NCI-H1092 treated with DMSO at 0.1 percent for 48 hours (cell line): Measurements from ENCODE around the gene PCDHGA12.
A peak's percentile ranks its signal among the peaks of the same experiment; 100 is the strongest.

Experiments
- DNase-seq: peaks from one replicate; lab custom pipeline; 2025; lab: John Stamatoyannopoulos, UW

Gene PCDHGA12

DNA sequence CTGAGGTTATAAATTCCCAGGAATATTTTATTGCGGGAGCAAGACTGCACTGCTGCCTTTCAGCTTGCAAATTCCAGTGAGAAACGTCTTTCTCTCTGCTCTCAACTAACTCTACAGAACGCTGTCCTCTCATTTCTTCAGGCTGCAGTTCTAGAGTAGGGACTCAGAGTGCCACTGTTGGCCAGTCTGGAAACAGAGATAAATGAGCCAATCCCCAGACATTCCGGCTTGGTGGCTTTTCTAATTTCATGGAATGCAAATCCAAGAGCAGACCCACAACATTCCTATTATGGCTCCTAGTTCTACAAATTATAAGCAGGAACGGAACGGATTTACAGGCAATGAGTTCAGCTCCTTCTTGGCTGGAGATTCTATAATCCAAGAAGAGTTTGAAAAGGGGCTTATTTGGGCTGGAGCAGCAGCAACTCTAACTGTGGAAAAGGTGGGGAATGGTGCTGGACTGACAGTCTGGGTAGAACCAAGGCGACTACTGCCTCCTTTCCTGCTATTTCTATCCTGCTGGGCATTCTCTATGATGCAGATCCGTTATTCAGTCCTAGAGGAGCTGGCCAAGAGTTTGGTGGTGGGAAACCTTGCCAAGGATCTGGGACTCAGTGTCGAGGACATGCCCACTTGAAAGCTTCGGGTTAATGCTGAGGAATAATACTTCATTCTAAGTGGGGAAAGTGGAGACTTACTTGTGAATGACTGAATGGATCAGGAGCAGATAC is 9.3 kb downstream of the PCDHGA12 start:
- no peak for DNase-seq

GRCh38 chr5:141440341-141440740 is 10.0 kb downstream of the PCDHGA12 start:
- no peak for DNase-seq

- no peak for DNase-seq
Measured at GRCh38 chr5:141441571-141442170, 11.4 kb downstream of the PCDHGA12 start.

DNA sequence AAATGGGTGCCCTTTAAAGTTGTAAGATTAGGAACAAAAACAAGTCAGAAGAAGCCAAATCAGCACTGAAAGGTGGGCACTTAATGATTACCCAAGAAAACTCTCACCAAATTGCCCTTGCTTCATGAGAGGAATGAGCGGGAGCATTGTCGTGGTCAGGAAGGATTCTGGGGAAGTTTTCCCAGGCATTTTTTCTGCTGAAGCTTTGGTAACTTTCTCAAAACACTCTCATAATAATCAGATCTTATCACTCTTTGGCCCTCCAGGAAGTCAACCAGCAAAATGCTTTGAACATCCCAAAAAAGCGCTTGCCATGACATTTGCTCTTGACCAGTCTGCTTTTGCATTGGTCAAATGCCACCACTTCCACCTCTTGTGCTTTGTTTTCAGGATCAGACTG is 35.0 kb downstream of the PCDHGA12 start:
- no peak for DNase-seq

GRCh38 chr5:141475625-141476131 is 45.4 kb downstream of the PCDHGA12 start, which contains the start of gene PCDHGC3:
Gene PCDHGC3 (plus strand): TSS chr5:141475966. CDS start chr5:141476117, 151 bp downstream.
- peak; percentile 65 for DNase-seq

DNA sequence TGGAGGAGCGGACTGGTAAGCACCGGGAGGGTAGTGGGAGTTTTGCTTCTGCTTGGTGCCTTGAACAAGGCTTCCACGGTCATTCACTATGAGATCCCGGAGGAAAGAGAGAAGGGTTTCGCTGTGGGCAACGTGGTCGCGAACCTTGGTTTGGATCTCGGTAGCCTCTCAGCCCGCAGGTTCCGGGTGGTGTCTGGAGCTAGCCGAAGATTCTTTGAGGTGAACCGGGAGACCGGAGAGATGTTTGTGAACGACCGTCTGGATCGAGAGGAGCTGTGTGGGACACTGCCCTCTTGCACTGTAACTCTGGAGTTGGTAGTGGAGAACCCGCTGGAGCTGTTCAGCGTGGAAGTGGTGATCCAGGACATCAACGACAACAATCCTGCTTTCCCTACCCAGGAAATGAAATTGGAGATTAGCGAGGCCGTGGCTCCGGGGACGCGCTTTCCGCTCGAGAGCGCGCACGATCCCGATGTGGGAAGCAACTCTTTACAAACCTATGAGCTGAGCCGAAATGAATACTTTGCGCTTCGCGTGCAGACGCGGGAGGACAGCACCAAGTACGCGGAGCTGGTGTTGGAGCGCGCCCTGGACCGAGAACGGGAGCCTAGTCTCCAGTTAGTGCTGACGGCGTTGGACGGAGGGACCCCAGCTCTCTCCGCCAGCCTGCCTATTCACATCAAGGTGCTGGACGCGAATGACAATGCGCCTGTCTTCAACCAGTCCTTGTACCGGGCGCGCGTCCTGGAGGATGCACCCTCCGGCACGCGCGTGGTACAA is 46.0 kb downstream of the PCDHGA12 start:
- DNase-seq, result no peak

DNA sequence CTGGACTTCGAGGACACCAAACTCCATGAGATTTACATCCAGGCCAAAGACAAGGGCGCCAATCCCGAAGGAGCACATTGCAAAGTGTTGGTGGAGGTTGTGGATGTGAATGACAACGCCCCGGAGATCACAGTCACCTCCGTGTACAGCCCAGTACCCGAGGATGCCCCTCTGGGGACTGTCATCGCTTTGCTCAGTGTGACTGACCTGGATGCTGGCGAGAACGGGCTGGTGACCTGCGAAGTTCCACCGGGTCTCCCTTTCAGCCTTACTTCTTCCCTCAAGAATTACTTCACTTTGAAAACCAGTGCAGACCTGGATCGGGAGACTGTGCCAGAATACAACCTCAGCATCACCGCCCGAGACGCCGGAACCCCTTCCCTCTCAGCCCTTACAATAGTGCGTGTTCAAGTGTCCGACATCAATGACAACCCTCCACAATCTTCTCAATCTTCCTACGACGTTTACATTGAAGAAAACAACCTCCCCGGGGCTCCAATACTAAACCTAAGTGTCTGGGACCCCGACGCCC is 46.8 kb downstream of the PCDHGA12 start:
- no peak for DNase-seq

DNA sequence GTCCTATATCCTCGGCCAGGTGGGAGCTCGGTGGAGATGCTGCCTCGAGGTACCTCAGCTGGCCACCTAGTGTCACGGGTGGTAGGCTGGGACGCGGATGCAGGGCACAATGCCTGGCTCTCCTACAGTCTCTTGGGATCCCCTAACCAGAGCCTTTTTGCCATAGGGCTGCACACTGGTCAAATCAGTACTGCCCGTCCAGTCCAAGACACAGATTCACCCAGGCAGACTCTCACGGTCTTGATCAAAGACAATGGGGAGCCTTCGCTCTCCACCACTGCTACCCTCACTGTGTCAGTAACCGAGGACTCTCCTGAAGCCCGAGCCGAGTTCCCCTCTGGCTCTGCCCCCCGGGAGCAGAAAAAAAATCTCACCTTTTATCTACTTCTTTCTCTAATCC is 47.5 kb downstream of the PCDHGA12 start:
- no peak for DNase-seq

- DNase-seq, result no peak
Measured at GRCh38 chr5:141478321-141478945, 48.1 kb downstream of the PCDHGA12 start.

DNA sequence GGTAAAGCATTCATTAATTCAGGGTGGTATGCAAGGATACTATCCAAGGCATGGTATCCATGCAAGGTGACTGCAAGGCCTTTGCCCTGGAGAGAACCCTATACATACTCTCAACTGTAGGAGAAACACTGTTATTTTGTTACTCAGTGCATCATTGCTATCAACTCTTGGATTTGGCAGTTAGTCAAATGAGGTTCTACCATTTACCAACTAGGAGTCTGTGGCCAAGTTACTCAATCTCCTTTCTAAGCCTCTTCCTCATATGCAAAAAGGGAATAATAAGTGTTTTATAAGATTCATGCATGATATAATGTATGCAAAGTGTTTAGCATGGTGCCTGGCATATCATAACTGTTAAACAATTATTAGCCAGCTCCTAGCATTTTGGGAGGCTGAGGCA is 49.5 kb downstream of the PCDHGA12 start:
- DNase-seq, result no peak
